EL (cell line): ENCODE measurements around the gene HPDL.

Source experiments
- DNase-seq: peaks from one replicate; pipeline ENCODE4 v3.0.0-alpha.2; 2016

HPDL gene

DNA sequence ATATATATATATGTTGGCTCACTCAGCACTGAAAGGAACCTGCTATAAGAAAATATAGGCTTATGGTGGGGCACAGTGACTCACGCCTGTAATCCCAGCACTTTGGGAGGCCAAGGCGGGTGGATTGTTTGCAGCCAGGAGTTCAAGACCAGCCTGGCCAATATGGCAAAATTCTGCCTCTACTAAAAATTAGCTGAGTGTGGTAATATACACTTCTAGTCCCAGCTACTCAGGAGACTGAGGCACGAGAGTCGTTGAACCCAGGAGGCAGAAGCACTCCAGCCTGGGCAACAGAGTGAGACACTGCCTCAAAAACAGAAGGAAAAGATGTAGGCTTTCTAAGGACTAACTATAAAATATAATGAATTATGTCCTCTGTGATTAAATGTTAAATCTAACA, 28.1 kb downstream of the HPDL start:
- DNase-seq, result no peak

DNA sequence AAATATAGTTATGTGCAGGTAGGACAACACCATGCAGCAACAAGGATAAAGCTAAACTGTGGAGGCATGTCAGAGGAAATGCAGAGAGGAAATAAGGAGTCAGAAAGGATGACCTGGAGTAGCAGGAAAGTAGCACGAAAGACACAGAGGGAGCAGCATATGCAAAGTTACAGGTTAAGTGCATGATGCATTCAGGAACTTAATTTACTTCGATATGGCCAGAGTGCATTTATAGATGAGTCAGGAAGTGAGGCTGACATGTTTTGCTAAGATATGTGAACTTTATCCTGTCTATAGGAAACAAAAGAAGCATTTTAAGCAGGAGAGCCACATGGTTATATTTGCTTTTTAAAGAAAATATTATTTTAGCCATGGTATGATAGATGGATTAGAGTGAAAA, 29.0 kb downstream of the HPDL start:
- no peak for DNase-seq

DNA sequence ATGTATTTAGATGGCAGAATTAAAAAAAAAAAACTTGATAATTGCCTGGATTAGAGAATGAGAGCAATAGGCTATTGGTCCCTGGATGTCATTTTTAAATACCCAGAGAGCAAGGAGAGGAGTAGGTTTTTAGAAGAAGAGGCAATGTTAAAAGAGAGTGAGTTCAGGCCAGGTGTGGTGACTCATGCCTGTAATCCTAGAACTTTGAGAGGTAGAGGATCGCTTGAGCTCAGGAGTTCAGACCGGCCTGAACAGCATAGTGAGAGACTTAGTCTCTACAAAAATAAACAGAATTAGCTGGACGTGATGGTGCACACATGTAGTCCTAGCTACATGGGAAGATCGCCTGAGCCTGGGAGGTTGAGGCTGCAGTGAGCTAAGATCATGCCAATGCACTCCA, 29.5 kb downstream of the HPDL start:
- DNase-seq, result no peak

DNA sequence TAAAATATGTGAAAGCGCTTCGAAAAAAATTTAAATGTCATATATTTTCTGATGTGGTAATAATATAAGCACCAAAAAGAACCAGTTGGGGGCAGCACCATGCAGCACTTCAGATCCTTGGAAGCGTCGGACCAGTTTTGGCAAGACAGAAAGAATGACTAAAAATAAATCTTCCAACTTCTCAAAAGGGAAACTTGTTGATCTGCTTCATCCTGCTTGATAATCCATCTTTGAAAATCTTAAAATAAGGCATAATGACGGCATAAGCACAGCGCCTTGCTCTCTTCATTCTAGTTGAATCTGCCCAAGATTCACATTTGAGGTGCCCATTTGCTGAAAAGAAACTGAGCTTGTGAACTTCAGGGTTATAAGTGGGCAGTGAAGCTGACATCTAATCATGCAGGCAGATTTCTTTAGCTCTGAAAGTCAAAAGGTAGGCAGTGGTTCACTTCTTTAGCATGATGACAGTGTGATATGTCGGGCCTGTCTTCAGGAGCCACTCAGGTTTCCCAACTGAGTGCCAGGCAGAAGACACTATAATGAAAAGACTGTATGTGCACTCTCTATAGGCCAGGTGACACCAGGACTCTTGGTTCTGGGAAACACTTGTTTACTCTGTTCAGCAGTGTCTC, 33.3 kb downstream of the HPDL start:
- peak; percentile 62 for DNase-seq

DNA sequence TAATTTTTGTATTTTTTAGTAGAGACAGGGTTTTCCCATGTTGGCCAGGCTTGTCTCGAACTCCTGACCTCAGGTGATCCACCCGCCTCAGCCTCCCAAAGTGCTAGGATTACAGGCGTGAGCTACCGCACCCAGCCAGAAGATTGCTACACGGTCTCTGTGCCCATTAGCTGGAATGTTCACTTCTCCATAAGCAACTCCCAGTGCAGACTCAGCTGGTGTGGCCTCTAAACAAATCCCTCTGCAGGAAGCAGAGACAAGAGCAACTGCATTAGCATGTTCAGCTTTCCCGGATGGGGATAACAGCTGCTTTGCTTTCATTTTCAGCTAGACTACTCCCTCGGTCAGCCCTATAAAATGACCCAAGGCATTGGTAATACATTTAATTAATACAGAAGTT, 34.3 kb downstream of the HPDL start:
- DNase-seq, result peak; percentile 60

DNA sequence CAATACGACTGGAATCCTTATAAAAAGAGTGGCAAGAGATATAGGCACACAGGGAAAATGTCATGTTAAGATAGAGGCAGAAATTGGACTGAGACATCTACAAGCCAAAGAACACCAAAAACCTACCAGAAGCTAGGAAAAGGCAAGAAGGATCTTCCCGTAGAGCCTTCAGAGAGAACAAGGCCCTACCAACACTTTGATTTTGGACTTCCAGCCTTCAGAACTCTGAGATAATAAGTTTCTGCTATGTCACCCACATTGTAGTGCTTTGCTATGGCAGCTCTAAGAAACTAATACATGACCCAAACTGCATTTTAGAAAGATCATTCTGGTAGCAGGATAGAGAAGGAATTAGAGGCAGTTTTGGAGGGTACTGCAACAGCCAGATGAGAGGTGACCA, 37.6 kb downstream of the HPDL start:
- DNase-seq, result no peak

DNA sequence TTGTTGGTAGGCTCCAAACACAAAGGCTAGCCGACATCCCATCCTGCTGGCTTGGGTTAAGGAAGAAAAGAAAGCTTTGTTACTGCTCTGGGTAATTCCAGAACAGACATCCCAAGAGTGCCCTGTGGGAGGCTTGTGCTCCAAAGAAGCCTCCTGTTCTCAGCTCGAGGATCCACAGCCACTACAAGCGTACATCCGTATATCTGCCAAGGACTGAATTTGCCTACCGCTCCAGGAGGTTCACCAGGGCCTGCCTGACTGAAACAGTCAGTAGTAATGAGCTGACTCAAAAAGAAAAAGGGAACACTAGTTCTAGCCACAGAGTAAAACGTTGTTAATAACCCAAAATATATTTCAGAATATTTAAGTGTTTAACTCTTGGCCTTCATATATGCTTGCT, 38.4 kb downstream of the HPDL start:
- no peak for DNase-seq

DNA sequence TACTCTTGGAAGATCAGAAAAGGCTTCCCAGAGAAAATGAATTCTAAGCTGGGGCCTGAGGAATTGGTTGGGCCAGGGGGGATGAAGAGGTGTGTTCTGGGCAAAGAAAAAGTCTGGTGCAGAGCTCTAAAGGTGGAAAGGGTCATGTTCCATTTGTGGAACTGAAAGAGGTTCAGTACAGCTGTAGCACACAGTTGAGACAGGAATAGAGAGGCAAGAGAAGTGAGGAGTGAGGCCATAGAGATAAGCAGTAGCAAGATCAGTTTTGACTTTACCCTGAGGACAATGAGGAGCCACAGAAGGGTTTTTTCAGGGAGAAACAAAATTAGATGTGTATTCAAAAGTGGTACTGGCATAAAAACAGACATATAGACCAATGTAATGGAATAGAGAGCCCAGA, 43.9 kb downstream of the HPDL start:
- DNase-seq, result no peak

DNA sequence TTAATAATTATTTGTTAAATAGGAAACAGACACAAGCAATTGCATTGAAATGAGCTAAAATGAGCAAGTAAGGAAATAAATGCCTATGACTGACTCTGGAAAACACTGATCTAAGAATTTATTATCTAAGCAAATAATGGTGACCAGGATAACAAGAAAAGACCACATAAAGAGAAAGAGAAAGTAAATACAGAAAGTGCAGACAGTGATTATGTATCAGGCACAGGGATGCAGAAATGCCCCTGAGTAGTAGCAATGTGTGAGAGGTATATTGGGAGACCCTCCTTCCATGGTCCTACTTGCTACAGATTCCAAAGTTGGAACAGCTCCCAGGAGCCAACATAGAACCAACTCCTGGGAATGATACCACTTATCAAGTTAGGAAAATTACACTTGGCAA, 46.9 kb downstream of the HPDL start:
- DNase-seq, result no peak

DNA sequence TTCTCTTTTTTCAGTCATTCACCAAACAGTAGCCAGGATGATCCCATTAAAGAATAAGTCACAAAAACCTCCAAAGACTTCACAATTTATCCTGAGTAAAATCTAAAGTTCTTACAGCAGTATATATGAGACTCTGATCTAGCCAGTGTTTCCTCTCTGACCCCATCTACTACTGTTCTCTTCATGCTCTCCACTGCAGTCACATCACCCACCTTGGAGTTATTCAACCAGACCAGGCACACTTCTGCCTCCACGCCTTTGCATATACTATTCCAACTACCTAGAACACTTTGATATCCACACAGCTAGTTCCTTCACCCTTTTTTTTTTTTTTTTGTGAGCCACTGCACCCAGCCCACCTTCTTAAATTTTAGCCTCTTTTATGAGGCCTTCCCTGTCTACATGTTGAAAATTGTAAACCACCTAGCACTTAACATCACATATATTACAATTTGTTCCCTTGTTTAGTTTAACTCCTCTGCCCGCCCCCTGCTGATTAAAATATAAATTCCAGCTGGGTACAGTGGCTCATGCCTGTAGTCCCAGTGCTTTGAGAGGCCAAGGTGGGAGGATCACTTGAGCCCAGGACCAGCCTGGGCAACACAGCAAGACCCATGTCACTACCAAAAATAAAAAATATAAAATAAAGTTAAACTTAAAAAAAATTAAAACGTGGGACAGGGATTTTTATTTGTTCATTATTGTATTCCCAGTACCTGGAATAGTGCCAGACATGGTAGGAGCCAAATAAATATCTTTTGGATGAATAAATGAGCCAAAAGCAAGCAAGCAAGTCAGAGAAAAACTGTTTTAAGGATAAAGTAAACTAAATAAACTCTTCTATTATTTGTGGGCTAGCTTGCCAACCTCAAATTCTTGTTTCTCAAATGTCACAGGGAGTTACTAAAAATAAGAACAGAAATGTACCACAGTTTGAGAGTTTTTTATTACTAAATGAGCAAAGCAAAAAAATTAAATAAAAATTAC, 48.7 kb downstream of the HPDL start:
- peak; percentile 11 for DNase-seq

DNA sequence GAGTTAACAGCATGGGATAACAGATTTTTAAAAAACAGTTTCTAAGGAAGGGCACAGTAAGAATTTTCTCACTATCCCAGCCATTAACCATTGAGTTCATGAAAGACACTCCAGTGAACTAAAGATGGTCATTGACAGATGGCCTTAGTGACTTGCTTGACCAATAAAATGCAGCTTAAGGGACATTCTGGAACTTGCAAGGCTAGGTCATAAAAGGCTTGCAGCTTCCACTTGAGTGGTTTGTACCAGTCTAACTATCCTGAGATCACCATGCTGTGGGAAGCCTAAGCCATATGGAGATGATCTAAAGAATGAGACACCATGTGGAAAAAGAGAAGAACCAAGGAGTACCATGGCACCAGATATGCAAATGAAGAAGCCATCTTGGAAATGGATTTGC, 51.5 kb downstream of the HPDL start:
- no peak for DNase-seq
